ENCODE measurements around the gene GSG1L. TPM values are rescaled to one million over a fixed set of nuclear protein-coding genes. Genes with fewer than 3 reads are reported as not detected.
"Not testable (repeated sequence)": the region's sequence is repeated elsewhere in the genome, so short reads cannot be mapped to it uniquely, and the experiment has no call there.

The GSG1L gene
- polyA plus RNA-seq, 3 donors, result 0.41 to 0.91 (median 0.50) TPM

DNA sequence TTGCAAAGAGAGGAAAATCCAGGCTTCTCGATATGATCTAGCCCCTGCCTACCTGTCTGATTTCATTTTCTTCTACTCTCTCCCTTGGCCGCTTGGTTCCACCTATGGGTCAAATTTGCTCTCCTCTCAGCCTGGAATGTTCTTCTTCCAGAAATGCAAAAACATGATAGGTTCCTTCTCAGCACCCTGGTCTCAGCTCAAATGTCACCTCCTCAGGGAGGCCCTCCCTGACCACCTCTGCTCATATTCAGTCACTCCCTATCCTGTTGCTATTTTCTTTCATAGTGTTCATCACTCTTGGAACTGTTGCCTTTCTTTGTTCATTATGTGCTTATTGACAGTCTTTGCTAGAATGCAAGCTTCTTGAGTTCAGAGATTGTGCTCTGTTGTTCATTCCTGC lies 305.0 kb downstream of the GSG1L start:
- no peak for DNase-seq

DNA sequence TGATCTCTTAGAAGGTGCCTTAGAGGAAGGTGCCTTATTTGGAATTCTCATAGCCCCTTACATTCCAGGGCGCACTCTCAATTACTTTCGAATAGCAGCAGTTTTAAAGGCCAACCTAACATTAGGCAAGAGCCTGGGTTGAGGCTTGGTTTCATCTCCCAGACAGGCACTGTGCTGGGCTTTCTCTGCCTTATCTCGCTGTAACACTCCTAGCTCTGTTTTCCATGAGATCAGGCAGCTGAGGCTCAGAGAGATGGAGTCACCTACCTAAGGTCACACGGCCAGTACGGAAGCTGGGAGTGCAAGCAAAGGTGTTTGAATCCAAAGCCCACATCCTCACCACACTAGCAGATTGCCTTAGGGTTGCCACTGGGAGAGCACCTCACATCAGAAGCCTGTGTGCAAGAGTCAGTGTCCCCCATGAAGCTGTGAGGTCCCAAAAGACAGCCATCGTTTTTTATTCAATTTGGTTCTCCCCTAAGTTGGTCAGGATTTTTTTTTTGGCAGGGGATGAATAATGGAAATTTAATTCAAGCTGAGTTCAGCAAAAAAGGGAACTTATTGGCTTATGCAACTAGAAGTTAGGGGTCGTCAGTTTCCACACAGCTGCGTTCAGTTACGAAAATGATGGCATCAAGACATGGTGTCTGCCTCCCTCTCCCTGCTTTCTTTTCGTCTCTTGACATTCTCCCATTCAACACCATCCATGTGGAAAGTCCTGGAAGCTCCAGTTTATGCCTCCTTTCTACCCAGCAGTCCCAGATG lies 307.1 kb downstream of the GSG1L start:
- DNase-seq, result no peak

DNA sequence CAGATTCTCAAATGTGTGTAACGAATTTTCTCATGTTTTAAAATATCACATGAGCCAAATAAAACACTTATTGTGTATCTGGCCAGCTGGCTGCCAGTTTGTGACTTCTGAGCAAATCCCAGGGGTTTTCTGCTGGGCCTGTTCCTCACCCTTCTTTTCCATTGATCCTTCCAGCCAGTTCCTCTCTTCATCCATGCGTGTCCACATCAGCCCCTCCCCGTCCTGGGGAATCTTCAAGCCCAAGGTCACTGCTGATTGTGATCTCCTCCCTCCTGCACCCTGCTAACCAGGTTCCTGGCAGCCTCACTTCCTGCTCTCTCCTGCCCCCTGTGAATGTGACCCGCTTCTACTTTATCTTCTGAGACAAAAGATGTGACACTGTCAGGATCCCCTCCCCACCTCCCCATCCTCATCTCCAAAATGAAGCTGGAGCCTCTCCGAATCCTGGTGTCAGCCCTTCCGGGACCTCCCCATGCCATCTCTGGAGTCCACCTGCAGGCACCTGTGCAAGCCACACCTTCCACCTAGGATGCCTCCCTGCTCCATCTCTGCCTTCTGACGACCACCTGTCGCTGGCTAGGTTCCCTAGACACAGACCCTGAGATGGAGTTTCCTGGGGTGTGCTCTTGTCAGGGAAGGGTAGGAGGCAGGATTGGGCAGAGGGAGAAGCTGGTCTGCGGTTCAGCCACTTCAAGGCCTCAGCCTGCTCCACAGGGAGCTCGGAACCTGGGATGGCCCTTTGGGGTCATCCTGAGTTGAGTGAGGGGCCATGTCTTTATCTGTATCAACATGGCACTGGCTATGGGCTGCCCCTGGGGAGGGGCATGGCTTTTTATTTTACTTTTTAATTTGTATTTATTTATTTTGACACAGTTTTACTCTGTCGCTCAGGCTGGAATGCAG lies 308.5 kb downstream of the GSG1L start:
- DNase-seq, result no peak

DNA sequence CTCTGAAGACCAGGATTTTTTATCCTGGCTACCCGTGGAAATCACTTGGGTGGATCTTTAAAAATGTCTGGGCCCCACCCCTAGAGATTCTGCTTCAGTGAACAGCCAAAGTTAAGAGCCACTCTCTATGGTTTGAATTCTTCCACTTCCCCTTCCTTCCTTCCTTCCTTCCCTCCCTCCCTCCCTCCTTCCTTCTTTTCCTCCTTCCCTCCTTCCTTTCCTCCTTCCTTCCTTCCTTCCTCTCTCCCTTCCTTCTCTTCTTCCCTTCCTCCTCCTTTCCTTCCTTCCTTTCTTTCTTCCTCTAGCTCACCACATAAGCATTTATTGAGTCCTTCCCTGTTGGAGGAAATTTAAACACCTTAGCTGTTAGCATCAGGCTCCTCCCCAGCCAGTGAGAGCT lies 310.0 kb downstream of the GSG1L start:
- no peak for DNase-seq

DNA sequence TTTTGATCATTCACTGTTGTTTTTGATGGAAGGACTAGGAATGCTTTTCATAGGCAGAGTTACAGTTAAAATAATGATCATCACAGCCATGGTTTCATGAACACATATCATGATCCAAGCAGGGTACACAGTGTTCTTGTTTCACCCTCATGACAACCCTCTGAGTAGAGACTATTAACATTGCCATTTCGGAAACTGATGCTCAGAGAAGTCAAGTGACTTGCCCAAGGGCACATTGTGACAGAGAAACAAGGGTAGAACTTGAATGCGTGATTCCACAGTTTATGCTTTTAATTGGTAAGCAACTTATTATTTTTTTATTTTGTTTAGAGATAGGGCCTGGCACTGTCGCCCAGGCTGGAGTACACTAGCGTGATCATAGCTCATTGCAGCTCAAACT lies 311.3 kb downstream of the GSG1L start:
- DNase-seq, result no peak

DNA sequence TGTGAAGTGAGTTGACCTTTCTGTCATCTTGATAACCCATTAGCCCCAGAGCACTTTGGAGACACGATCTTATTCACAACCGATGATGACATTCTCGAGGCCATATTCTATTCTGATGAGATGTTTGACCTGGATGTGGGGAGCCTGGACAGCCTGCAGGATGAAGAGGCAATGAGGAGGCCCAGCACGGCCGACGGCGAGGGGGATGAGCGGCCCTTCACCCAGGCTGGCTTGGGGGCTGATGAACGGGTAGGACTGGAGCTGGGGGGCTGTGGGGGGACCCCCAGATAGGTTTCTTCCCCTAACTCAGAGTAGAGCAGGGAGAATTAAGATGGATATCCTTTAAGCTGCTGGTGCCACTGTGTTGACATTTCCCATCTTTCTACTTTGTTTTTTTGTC lies 311.8 kb downstream of the GSG1L start:
- no peak for DNase-seq

DNA sequence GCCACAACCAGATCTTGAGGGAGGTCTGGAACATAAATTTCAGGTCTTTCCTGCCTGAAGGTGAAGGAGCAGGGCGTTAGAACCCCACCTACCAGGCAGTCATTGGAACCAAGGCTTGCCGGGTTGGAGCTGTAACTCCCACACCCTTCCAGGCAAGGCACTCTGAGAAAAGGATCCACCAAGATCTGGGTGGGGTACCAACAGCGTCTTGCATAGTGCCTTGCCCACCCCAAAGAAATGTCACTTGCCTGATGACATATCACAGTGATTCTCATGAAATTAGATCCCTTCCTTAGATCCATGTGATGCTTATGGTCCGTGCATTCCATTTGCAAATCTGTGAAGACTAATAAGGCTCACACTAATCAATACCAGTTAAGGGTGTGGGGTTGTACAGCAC lies 312.3 kb downstream of the GSG1L start:
- no peak for DNase-seq

DNA sequence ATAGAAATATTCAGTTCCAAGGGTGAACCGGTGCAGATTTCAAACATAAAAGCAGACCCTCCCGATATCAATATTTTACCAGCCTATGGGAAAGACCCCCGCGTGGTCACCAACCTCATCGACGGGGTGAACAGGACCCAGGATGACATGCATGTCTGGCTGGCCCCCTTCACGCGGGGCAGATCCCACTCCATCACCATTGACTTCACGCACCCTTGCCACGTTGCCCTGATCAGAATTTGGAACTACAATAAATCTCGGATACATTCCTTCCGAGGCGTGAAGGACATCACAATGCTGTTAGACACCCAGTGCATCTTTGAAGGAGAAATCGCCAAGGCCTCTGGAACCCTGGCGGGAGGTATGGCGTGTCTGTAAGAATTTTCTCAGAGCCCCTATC lies 313.6 kb downstream of the GSG1L start:
- no peak for DNase-seq

DNA sequence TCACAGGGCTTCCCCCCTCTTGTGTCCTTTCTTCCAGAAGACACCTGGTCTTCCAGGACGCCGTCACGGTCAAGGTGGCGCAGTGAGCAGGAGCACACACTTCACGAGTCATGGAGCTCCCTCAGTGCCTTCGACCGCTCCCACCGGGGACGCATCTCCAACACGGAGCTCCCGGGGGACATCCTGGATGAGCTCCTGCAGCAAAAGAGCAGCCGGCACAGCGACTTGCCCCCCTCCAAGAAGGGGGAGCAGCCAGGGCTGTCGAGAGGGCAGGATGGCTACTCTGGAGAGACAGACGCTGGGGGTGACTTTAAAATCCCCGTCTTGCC lies 314.0 kb downstream of the GSG1L start:
- DNase-seq, result no peak

DNA sequence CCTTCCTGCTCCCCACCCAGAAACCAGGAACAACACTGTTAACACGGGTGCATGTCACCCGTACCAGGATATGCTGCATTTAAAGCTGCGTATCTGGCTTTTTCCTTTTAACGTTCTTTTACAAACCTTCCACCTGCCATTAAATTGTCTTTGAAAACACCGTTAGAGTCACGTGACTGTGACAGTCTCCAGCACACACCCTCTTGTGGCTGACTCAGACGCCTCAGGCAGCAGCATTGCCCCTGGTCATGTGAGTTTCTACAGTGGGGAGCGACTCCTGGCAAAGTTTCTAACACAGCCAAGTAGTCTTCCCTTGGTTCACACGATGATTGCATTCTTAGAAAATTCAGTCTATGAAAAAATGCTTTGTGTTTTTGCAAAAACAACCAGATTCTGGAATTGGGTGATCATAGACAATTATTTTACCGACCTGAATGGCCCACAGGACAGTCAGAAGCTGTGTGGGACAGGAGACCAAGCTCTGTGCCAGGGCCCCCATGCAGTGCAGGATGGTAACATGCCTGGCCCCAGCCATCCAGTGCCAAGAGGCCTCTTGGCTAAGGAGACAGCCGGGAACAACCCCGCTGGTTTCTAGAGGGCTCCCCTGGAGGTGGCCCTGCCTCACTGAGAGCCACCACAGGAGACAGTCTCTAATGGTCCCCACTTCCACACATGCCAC lies 314.5 kb downstream of the GSG1L start:
- no peak for DNase-seq

DNA sequence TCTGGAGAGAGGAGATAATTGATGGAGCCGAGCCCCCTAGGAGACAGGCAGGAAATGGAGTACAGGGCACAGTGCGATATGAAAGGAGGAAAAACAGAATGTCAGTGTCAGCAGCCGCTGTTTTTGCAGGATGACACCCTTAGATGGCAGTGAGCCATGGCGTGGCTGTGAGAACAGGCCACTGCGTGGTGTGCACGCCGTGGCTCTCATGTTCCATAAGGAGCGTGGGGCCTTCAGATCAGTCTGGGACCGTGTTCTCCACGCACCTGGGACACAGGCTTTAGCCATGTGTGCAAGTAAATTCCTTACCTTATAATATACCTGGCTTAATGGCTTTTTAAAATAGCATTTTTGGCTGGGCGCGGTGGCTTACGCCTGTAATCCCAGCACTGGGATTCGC lies 315.6 kb downstream of the GSG1L start:
- DNase-seq, result no peak

DNA sequence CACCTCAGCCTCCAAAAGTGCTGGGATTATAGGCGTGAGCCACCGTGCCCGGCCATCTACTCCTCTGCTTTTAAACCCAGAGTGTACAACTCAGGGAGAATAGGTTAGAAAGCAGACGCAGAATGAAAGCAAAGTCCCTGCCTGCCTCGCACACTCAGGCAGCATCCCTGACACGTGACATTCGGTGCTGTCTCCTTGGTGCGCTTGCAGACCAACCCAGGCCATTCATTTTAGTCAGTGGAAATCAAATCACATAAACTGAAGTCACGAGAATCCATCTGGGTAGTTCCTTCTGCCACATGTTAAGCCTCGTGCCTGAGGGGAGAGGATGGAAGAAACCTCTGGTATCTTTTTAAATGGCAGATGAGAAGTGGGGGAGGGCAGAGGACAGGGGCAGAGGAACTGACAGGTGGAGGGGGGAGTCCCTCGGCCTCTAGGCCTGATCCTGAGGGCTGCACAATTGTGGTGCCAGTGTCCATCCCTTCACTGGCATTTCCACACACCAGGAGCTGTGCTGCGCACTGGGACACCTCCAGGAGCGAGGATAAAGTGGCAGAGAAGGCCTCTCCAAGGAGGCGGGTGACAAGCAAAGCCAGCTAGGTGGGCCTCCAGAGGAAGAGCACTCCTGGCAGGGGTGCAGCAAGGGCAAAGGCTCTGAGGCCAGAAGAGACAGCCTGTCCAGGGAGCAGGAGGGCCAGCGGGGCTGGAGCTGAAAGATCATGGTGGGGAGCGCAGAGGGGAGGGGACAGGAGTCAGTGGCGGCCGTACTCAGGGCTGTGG lies 317.2 kb downstream of the GSG1L start:
- no peak for DNase-seq

DNA sequence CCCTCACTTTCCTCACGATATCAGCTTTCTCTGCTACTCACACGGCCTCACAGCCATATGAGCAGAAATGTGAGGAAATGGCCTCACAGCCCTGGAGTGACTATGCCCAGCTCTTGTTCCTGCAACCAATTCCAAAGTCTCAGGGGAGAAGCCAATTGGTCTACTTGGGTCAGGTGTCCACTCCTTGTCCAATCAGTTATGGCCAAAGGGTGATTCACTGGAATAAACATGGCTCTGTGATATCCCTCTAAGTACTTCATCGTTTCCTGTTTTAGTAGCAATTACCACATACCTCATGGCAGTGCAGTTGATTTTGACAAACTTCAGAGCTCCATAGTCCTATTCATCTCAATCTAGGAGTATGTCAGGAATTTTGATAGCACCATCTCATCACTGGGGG lies 318.2 kb downstream of the GSG1L start:
- DNase-seq, result no peak

DNA sequence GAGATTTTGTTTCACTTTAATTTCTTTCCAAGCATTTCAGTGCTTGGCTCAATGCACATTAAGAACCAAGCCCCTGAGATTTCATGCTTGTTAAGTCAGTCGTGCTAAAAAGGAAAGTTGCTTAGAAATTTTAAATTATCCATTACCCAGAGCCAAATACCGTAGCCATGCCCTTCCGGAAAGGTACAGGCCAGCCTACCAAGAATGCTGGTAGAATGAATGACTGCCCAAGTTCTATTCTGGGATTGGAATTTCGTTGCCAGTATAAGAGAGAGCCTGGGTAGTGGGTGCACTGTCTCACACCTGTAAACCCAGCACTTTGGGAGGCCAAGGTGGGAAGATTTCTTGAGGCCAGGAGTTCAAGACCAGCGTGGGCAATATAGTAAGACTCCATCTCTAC lies 319.6 kb downstream of the GSG1L start:
- DNase-seq, result no peak

DNA sequence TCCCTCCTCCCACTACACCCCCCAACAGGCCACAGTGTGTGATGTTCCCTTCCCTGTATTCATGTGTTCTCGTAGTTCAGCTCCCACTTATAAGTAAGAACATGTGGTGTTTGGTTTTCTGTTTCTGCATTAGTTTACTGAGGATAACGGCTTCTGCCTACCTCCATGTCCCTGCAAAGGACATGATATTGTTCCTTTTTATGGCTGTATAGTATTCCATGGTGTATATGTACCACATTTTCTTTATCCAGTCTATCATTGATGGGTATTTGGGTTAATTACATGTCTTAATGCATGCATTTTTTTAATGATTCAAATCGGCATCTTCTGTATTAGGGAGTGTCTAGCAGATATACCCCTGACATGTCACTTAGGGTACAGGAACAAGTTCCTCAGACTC lies 320.5 kb downstream of the GSG1L start:
- DNase-seq, result not testable (repeated sequence)

DNA sequence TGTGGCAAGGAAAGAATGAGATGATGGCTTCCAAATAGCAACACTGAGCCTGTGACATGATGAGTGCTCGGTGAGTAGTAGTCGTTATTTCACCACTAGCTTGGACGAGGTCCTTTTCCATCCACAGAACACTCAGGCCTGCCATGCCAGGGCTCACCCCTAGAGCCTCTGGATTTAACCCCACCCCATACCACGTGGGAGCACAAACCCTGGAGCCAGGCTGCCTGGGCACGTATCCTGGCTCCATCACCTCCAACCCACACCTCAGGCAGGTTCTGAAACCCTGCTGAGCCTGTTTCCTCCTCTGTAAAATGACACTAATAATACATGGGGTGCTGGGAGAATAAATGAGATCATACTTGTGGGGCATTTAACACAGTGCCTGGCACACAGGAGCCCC lies 321.2 kb downstream of the GSG1L start:
- no peak for DNase-seq

DNA sequence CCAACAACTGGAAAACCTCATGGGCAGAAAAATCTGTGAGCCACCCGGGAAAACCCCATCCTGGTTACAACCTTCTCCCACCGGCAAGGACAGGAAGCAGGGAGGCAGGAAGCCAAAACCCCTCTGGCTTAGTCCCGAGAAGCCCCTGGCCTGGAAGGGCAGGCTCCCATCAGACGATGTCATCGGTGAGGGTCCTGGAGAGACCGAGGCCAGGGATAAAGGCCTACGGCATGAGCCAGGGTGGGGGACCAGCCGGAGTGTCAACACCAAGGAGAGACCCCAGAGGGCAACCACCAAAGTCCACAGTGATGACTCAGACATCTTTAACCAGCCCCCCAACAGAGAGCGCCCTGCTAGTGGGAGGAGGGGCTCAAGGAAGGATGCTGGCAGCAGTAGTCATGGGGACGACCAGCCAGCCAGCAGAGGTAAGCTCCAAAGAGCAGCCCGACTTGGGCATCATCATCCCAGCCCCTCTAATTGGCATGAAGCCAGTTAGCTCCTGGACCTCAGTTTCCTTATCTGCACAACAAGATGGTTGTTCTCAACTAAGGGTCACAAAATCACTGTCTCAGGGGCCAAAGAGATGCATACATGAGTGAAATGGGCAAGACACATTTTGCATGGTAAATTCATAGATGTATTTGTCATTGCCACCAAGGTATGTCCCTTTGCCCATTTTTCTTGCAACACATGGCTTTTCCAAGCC lies 322.9 kb downstream of the GSG1L start:
- no peak for DNase-seq

DNA sequence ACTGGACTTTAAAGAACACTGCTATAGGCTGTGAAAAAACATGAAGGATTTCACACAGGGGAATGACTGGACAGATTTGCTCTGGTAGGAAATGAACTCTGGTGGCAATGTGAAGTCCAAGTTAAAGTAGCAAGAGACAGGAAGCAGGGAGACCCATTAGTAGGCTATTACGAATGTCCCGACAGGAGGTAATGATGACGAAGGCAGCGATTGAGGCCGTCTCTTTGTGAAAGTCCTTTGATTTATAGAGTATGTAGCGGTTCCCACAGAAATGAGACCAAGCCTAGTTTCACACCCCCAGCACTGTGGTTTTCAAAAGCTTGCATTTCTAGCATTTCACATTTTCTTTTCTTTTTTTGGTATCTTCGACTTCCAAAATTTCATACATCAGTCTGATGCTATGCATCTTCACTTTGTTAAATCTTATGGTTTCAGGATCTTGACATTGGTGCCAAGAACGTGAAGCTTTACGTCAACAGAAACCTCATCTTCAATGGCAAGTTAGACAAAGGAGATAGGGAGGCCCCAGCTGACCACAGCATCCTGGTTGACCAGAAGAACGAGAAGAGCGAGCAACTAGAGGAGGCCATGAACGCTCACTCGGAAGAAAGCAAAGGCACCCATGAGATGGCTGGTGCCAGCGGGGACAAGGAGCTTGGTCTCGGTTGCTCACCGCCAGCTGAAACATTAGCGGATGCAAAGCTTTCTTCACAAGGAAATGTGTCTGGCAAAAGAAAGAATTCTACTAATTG lies 323.7 kb downstream of the GSG1L start:
- no peak for DNase-seq

DNA sequence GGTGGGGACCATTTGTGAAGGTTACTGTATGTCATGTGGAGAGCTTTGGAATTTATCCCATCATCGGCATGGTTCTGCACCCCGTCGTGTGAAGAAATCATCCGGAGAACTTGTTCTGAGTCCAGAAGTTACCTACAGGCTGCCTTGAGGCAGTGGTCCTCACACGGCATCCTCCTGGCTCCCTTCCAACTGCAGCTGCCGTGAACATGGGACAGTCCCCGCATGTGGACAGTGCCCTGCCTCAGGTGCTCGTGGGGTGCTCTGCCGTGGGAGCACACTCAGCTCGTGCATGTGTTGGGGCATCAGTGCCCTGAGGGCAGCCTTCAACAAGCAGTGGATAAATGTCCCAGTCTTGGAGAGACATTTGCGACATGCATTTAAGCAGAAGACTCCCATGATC lies 324.9 kb downstream of the GSG1L start:
- DNase-seq, result no peak

Measured in renal pelvis (tissue), 4 donors.